ENCODE results near the gene FAM222A.

Gene FAM222A

DNA sequence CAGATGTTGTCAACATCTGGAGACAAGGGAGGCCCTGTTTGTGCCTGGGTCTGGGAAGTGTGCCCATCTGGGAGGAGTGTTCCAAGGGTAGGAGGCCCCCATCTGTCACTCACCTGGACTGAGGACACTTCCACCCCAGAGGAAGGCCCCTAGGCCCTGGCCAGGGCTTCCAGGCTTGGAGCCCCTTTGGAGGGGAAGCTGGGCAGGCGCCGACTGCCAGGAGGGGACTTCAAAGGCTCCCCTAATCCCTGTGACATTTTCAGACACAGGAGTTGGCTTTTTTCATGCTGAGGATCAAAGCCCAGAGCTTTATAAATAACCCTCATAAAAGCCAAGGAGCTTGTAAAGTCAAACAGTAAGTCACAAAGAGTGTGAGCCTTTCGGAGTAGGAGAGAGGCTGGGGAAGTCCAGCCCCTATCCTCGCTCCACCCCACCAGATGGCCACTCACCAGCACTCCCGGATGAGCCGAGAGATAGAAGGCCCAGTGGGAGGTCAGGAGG lies 17.6 kb upstream of the FAM222A start (continued):
- TF ChIP-seq KLF10 (tag by site-specific recombination; IDR thresholded peaks at IDR 0.05), result no peak; the same call in 1 of the 2 replicates
- peak; percentile 82 for TF ChIP-seq IKZF3 (tag by site-specific recombination; IDR thresholded peaks at IDR 0.05)
- TF ChIP-seq, protein P1, sequence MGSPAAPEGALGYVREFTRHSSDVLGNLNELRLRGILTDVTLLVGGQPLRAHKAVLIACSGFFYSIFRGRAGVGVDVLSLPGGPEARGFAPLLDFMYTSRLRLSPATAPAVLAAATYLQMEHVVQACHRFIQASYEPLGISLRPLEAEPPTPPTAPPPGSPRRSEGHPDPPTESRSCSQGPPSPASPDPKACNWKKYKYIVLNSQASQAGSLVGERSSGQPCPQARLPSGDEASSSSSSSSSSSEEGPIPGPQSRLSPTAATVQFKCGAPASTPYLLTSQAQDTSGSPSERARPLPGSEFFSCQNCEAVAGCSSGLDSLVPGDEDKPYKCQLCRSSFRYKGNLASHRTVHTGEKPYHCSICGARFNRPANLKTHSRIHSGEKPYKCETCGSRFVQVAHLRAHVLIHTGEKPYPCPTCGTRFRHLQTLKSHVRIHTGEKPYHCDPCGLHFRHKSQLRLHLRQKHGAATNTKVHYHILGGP (tag by site-specific recombination; IDR thresholded peaks at IDR 0.05), result no peak
- TF ChIP-seq, protein P2, sequence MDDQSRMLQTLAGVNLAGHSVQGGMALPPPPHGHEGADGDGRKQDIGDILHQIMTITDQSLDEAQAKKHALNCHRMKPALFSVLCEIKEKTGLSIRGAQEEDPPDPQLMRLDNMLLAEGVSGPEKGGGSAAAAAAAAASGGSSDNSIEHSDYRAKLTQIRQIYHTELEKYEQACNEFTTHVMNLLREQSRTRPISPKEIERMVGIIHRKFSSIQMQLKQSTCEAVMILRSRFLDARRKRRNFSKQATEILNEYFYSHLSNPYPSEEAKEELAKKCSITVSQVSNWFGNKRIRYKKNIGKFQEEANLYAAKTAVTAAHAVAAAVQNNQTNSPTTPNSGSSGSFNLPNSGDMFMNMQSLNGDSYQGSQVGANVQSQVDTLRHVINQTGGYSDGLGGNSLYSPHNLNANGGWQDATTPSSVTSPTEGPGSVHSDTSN (CRISPR knock-in tag; IDR thresholded peaks at IDR 0.05), result no peak
- TF ChIP-seq, protein P3, sequence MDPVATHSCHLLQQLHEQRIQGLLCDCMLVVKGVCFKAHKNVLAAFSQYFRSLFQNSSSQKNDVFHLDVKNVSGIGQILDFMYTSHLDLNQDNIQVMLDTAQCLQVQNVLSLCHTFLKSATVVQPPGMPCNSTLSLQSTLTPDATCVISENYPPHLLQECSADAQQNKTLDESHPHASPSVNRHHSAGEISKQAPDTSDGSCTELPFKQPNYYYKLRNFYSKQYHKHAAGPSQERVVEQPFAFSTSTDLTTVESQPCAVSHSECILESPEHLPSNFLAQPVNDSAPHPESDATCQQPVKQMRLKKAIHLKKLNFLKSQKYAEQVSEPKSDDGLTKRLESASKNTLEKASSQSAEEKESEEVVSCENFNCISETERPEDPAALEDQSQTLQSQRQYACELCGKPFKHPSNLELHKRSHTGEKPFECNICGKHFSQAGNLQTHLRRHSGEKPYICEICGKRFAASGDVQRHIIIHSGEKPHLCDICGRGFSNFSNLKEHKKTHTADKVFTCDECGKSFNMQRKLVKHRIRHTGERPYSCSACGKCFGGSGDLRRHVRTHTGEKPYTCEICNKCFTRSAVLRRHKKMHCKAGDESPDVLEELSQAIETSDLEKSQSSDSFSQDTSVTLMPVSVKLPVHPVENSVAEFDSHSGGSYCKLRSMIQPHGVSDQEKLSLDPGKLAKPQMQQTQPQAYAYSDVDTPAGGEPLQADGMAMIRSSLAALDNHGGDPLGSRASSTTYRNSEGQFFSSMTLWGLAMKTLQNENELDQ (tag by site-specific recombination; IDR thresholded peaks at IDR 0.05; ENCODE audit: low read depth), result peak; percentile 40; the same call in 1 of the 2 replicates
- TF ChIP-seq ZNF610 (tag by site-specific recombination; IDR thresholded peaks at IDR 0.05; ENCODE audit: borderline replicate concordance), result peak; percentile 67; the same call in 1 of the 2 replicates
- TF ChIP-seq ZNF138 (tag by site-specific recombination; IDR thresholded peaks at IDR 0.05; ENCODE audit: borderline replicate concordance), result no peak
- peak; percentile 99 for TF ChIP-seq ZIC2 (tag by site-specific recombination; IDR thresholded peaks at IDR 0.05)
- peak; percentile 87 for TF ChIP-seq SP7 (tag by site-specific recombination; IDR thresholded peaks at IDR 0.05)
- TF ChIP-seq, protein P4, sequence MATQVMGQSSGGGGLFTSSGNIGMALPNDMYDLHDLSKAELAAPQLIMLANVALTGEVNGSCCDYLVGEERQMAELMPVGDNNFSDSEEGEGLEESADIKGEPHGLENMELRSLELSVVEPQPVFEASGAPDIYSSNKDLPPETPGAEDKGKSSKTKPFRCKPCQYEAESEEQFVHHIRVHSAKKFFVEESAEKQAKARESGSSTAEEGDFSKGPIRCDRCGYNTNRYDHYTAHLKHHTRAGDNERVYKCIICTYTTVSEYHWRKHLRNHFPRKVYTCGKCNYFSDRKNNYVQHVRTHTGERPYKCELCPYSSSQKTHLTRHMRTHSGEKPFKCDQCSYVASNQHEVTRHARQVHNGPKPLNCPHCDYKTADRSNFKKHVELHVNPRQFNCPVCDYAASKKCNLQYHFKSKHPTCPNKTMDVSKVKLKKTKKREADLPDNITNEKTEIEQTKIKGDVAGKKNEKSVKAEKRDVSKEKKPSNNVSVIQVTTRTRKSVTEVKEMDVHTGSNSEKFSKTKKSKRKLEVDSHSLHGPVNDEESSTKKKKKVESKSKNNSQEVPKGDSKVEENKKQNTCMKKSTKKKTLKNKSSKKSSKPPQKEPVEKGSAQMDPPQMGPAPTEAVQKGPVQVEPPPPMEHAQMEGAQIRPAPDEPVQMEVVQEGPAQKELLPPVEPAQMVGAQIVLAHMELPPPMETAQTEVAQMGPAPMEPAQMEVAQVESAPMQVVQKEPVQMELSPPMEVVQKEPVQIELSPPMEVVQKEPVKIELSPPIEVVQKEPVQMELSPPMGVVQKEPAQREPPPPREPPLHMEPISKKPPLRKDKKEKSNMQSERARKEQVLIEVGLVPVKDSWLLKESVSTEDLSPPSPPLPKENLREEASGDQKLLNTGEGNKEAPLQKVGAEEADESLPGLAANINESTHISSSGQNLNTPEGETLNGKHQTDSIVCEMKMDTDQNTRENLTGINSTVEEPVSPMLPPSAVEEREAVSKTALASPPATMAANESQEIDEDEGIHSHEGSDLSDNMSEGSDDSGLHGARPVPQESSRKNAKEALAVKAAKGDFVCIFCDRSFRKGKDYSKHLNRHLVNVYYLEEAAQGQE (tag by site-specific recombination; IDR thresholded peaks at IDR 0.05), result no peak
- no peak for TF ChIP-seq ZNF701 (tag by site-specific recombination; IDR thresholded peaks at IDR 0.05)
- TF ChIP-seq, protein P5, sequence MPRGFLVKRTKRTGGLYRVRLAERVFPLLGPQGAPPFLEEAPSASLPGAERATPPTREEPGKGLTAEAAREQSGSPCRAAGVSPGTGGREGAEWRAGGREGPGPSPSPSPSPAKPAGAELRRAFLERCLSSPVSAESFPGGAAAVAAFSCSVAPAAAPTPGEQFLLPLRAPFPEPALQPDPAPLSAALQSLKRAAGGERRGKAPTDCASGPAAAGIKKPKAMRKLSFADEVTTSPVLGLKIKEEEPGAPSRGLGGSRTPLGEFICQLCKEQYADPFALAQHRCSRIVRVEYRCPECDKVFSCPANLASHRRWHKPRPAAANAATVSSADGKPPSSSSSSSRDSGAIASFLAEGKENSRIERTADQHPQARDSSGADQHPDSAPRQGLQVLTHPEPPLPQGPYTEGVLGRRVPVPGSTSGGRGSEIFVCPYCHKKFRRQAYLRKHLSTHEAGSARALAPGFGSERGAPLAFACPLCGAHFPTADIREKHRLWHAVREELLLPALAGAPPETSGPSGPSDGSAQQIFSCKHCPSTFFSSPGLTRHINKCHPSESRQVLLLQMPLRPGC (tag by site-specific recombination; IDR thresholded peaks at IDR 0.05), result no peak
- no peak for TF ChIP-seq MYNN (tag by site-specific recombination; IDR thresholded peaks at IDR 0.05; ENCODE audit: borderline replicate concordance)
- peak; percentile 90 for TF ChIP-seq GLIS1 (tag by site-specific recombination; IDR thresholded peaks at IDR 0.05)
- TF ChIP-seq ZNF311 (tag by site-specific recombination; IDR thresholded peaks at IDR 0.05; ENCODE audit: borderline replicate concordance), result no peak
- TF ChIP-seq, protein P6, sequence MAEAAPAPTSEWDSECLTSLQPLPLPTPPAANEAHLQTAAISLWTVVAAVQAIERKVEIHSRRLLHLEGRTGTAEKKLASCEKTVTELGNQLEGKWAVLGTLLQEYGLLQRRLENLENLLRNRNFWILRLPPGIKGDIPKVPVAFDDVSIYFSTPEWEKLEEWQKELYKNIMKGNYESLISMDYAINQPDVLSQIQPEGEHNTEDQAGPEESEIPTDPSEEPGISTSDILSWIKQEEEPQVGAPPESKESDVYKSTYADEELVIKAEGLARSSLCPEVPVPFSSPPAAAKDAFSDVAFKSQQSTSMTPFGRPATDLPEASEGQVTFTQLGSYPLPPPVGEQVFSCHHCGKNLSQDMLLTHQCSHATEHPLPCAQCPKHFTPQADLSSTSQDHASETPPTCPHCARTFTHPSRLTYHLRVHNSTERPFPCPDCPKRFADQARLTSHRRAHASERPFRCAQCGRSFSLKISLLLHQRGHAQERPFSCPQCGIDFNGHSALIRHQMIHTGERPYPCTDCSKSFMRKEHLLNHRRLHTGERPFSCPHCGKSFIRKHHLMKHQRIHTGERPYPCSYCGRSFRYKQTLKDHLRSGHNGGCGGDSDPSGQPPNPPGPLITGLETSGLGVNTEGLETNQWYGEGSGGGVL (tag by site-specific recombination; IDR thresholded peaks at IDR 0.05), result peak; percentile 28; the same call in 1 of the 2 replicates
- TF ChIP-seq, protein P7, sequence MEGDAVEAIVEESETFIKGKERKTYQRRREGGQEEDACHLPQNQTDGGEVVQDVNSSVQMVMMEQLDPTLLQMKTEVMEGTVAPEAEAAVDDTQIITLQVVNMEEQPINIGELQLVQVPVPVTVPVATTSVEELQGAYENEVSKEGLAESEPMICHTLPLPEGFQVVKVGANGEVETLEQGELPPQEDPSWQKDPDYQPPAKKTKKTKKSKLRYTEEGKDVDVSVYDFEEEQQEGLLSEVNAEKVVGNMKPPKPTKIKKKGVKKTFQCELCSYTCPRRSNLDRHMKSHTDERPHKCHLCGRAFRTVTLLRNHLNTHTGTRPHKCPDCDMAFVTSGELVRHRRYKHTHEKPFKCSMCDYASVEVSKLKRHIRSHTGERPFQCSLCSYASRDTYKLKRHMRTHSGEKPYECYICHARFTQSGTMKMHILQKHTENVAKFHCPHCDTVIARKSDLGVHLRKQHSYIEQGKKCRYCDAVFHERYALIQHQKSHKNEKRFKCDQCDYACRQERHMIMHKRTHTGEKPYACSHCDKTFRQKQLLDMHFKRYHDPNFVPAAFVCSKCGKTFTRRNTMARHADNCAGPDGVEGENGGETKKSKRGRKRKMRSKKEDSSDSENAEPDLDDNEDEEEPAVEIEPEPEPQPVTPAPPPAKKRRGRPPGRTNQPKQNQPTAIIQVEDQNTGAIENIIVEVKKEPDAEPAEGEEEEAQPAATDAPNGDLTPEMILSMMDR (tag by site-specific recombination; IDR thresholded peaks at IDR 0.05), result no peak
- no peak for TF ChIP-seq ZNF768 (tag by site-specific recombination; IDR thresholded peaks at IDR 0.05)
- no peak for TF ChIP-seq ZNF184 (tag by site-specific recombination; IDR thresholded peaks at IDR 0.05)
- TF ChIP-seq, protein P8, sequence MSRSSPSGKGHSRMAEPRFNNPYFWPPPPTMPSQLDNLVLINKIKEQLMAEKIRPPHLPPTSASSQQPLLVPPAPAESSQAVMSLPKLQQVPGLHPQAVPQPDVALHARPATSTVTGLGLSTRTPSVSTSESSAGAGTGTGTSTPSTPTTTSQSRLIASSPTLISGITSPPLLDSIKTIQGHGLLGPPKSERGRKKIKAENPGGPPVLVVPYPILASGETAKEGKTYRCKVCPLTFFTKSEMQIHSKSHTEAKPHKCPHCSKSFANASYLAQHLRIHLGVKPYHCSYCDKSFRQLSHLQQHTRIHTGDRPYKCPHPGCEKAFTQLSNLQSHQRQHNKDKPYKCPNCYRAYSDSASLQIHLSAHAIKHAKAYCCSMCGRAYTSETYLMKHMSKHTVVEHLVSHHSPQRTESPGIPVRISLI (tag by site-specific recombination; IDR thresholded peaks at IDR 0.05), result no peak
- TF ChIP-seq ZNF24 (tag by site-specific recombination; IDR thresholded peaks at IDR 0.05), result no peak
- TF ChIP-seq, protein P9, sequence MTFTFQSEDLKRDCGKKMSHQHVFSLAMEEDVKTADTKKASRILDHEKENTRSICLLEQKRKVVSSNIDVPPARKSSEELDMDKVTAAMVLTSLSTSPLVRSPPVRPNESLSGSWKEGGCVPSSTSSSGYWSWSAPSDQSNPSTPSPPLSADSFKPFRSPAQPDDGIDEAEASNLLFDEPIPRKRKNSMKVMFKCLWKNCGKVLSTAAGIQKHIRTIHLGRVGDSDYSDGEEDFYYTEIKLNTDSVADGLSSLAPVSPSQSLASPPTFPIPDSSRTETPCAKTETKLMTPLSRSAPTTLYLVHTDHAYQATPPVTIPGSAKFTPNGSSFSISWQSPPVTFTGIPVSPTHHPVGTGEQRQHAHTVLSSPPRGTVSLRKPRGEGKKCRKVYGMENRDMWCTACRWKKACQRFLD (tag by site-specific recombination; IDR thresholded peaks at IDR 0.05), result no peak
- no peak for TF ChIP-seq ZNF133 (tag by site-specific recombination; IDR thresholded peaks at IDR 0.05)

Measured in HEK293 (cell line).